A549 (cell line): Measurements from ENCODE around the gene SLC10A3.

Source experiments
- CHD4 ChIP-seq: fragments of 200-600 bp; sonication (generic); IDR thresholded peaks from 2 replicates; pipeline ENCODE4 v1.6.1; 2016; ENCODE audit warnings: antibody characterized with exemption, mild to moderate bottlenecking, borderline replicate concordance
- CTCF ChIP-seq: fragments of >200 bp; sonication (Bioruptor Twin); formaldehyde crosslinking; IDR thresholded peaks from 3 replicates; pipeline ENCODE4 v1.5.1; 2016
- EP300 ChIP-seq, 2 experiments: fragments of >200 bp; sonication (Bioruptor Twin); formaldehyde crosslinking; IDR thresholded peaks; 2 replicates in 1 of 2; 3 replicates in 1 of 2; pipeline ENCODE4 v1.6.1; 2016 to 2017
- ESRRA ChIP-seq: fragments of 150-350 bp; IDR thresholded peaks from 2 replicates; pipeline ENCODE4 v1.6.1; 2014; ENCODE audit warnings: mild to moderate bottlenecking, low read length, borderline replicate concordance
- MAFK ChIP-seq: fragments of 450-650 bp; IDR thresholded peaks from 2 replicates; pipeline ENCODE4 v1.6.1; 2014; ENCODE audit not compliant: partially characterized antibody
- MAX ChIP-seq: IDR thresholded peaks from 2 replicates; pipeline ENCODE4 v1.6.1; 2012
- NR3C1 ChIP-seq: fragments of >200 bp; sonication (Bioruptor Twin); formaldehyde crosslinking; IDR thresholded peaks from 3 replicates; pipeline ENCODE4 v1.6.1; 2017
- POLR2A ChIP-seq: IDR thresholded peaks from 2 replicates; pipeline ENCODE4 v1.6.1; 2012; ENCODE audit warnings: mild to moderate bottlenecking, low read length
- ZNF302 ChIP-seq: fragments of 250-450 bp; sonication (Bioruptor Pico); IDR thresholded peaks from 2 replicates; pipeline ENCODE4 v1.9.0; 2021; ENCODE audit warnings: inconsistent platforms, mild to moderate bottlenecking, moderate library complexity
- TF ChIP-seq, protein P1 (sequence below): fragments of 200-600 bp; sonication (generic); IDR thresholded peaks from 2 replicates; pipeline ENCODE4 v1.6.1; 2016; ENCODE audit warnings: antibody characterized with exemption, mild to moderate bottlenecking, moderate library complexity
- TF ChIP-seq, protein P2 (sequence below): fragments of 250-450 bp; sonication (Bioruptor Pico); IDR thresholded peaks from 2 replicates; pipeline ENCODE4 v1.5.0; 2021; ENCODE audit warnings: mild to moderate bottlenecking, moderate library complexity, borderline replicate concordance

- TF ChIP-seq CTCF (no peak), EP300 (IDR thresholded peaks at IDR 0.05) (no peak), MAFK (no peak), ESRRA (no peak), MAX (no peak), POLR2A (no peak), NR3C1 (no peak), ZNF302 (CRISPR knock-in tag) (no peak), CHD4 (no peak)
- TF ChIP-seq, protein P1, sequence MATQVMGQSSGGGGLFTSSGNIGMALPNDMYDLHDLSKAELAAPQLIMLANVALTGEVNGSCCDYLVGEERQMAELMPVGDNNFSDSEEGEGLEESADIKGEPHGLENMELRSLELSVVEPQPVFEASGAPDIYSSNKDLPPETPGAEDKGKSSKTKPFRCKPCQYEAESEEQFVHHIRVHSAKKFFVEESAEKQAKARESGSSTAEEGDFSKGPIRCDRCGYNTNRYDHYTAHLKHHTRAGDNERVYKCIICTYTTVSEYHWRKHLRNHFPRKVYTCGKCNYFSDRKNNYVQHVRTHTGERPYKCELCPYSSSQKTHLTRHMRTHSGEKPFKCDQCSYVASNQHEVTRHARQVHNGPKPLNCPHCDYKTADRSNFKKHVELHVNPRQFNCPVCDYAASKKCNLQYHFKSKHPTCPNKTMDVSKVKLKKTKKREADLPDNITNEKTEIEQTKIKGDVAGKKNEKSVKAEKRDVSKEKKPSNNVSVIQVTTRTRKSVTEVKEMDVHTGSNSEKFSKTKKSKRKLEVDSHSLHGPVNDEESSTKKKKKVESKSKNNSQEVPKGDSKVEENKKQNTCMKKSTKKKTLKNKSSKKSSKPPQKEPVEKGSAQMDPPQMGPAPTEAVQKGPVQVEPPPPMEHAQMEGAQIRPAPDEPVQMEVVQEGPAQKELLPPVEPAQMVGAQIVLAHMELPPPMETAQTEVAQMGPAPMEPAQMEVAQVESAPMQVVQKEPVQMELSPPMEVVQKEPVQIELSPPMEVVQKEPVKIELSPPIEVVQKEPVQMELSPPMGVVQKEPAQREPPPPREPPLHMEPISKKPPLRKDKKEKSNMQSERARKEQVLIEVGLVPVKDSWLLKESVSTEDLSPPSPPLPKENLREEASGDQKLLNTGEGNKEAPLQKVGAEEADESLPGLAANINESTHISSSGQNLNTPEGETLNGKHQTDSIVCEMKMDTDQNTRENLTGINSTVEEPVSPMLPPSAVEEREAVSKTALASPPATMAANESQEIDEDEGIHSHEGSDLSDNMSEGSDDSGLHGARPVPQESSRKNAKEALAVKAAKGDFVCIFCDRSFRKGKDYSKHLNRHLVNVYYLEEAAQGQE: no peak
- TF ChIP-seq, protein P2, sequence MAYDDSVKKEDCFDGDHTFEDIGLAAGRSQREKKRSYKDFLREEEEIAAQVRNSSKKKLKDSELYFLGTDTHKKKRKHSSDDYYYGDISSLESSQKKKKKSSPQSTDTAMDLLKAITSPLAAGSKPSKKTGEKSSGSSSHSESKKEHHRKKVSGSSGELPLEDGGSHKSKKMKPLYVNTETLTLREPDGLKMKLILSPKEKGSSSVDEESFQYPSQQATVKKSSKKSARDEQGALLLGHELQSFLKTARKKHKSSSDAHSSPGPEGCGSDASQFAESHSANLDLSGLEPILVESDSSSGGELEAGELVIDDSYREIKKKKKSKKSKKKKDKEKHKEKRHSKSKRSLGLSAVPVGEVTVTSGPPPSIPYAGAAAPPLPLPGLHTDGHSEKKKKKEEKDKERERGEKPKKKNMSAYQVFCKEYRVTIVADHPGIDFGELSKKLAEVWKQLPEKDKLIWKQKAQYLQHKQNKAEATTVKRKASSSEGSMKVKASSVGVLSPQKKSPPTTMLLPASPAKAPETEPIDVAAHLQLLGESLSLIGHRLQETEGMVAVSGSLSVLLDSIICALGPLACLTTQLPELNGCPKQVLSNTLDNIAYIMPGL: no peak
Measured at GRCh38 chrX:154482786-154483185, 7.6 kb downstream of the SLC10A3 start.
